Suprapubic skin (tissue), 4 donors: ENCODE data around the gene OR51S1.

Experiments used
- EP300 ChIP-seq: sonication (generic); formaldehyde crosslinking; IDR thresholded peaks from one replicate; pipeline ENCODE4 v1.6.1; 2017; ENCODE audit warnings: antibody characterized with exemption
- POLR2A ChIP-seq, 2 donors: fragments of 450-650 bp; IDR thresholded peaks; one replicate each; pipeline ENCODE4 v1.6.1; 2017; ENCODE audit warnings: antibody characterized with exemption in 2 of 2, mild to moderate bottlenecking in 2 of 2, moderate library complexity in 2 of 2
- POLR2AphosphoS5 ChIP-seq, 3 donors: sonication (generic); formaldehyde crosslinking; IDR thresholded peaks; one replicate each; pipeline ENCODE4 v1.6.1; 2017; ENCODE audit warnings: antibody characterized with exemption in 3 of 3
- TF ChIP-seq, protein P1 (sequence below), 2 donors: fragments of 200-600 bp in 1 of 2; fragments of 450-650 bp in 1 of 2; sonication (generic) in 1 of 2; IDR thresholded peaks; one replicate each; pipeline ENCODE4 v1.5.1; 2016 to 2019; ENCODE audit warnings: antibody characterized with exemption in 2 of 2, mild to moderate bottlenecking in 1 of 2, moderate library complexity in 1 of 2

- no peak for TF ChIP-seq POLR2AphosphoS5 (IDR thresholded peaks at IDR 0.05)
- TF ChIP-seq, protein P1, sequence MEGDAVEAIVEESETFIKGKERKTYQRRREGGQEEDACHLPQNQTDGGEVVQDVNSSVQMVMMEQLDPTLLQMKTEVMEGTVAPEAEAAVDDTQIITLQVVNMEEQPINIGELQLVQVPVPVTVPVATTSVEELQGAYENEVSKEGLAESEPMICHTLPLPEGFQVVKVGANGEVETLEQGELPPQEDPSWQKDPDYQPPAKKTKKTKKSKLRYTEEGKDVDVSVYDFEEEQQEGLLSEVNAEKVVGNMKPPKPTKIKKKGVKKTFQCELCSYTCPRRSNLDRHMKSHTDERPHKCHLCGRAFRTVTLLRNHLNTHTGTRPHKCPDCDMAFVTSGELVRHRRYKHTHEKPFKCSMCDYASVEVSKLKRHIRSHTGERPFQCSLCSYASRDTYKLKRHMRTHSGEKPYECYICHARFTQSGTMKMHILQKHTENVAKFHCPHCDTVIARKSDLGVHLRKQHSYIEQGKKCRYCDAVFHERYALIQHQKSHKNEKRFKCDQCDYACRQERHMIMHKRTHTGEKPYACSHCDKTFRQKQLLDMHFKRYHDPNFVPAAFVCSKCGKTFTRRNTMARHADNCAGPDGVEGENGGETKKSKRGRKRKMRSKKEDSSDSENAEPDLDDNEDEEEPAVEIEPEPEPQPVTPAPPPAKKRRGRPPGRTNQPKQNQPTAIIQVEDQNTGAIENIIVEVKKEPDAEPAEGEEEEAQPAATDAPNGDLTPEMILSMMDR (IDR thresholded peaks at IDR 0.05): no peak
- TF ChIP-seq EP300: no peak
- TF ChIP-seq POLR2A (IDR thresholded peaks at IDR 0.05): no peak
Observed at GRCh38 chr11:4865855-4866254, 16.8 kb upstream of the OR51S1 start.
